HepG2 (cell line): Measurements from ENCODE around the gene RABGAP1L. TPM values are rescaled to one million over a fixed set of nuclear protein-coding genes. Genes with fewer than 3 reads are reported as not detected.

Source experiments
- EZH2 ChIP-seq: conservative IDR thresholded peaks from 2 replicates; pipeline ENCODE4 v1.6.1; 2012; ENCODE audit warnings: mild to moderate bottlenecking, low read depth, low read length, moderate library complexity
- FOXP1 ChIP-seq, 2 experiments: fragments of 450-650 bp in 1 of 2; IDR thresholded peaks; 2 replicates each; pipeline ENCODE4 v1.6.1; 2017 to 2018; ENCODE audit warnings: antibody characterized with exemption in 1 of 2
- GLI4 ChIP-seq: sonication (generic); formaldehyde crosslinking; IDR thresholded peaks from 2 replicates; pipeline ENCODE4 v1.5.1; 2020; ENCODE audit warnings: missing genetic modification reagents, mild to moderate bottlenecking, moderate library complexity, borderline replicate concordance
- HES4 ChIP-seq: sonication (generic); formaldehyde crosslinking; IDR thresholded peaks from 2 replicates; pipeline ENCODE4 v1.9.0; 2021; ENCODE audit warnings: mild to moderate bottlenecking, missing genetic modification reagents, borderline replicate concordance
- KDM1A ChIP-seq: IDR thresholded peaks from 2 replicates; pipeline ENCODE4 v1.6.1; 2016; ENCODE audit warnings: missing compliant biosample characterization
- KDM3A ChIP-seq: IDR thresholded peaks from 2 replicates; pipeline ENCODE4 v1.6.1; 2018; ENCODE audit warnings: low read depth, missing compliant biosample characterization
- NCOA2 ChIP-seq: sonication (generic); formaldehyde crosslinking; IDR thresholded peaks from 2 replicates; pipeline ENCODE4 v1.8.0; 2022; ENCODE audit warnings: inconsistent platforms
- NFKBIZ ChIP-seq: IDR thresholded peaks from 2 replicates; pipeline ENCODE4 v1.6.1; 2018; ENCODE audit warnings: missing genetic modification reagents, missing compliant biosample characterization
- RBFOX2 ChIP-seq: fragments of 200-400 bp; formaldehyde crosslinking; IDR thresholded peaks from 2 replicates; pipeline ENCODE4 v1.6.1; 2017; ENCODE audit warnings: low read depth, mild to moderate bottlenecking, low read length
- TBP ChIP-seq: sonication (generic); formaldehyde crosslinking; IDR thresholded peaks from 2 replicates; pipeline ENCODE4 v1.5.0; 2020; ENCODE audit warnings: missing genetic modification reagents
- ZBTB42 ChIP-seq: sonication (generic); formaldehyde crosslinking; IDR thresholded peaks from 2 replicates; pipeline ENCODE4 v1.5.0; 2020; ENCODE audit warnings: mild to moderate bottlenecking, missing genetic modification reagents
- ZNF136 ChIP-seq: sonication (generic); formaldehyde crosslinking; IDR thresholded peaks from 2 replicates; pipeline ENCODE4 v1.8.1; 2022; ENCODE audit warnings: low read depth, mild to moderate bottlenecking, moderate library complexity, missing genetic modification reagents
- ZNF441 ChIP-seq: sonication (generic); formaldehyde crosslinking; IDR thresholded peaks from 2 replicates; pipeline ENCODE4 v1.7.0; 2021; ENCODE audit warnings: missing genetic modification reagents, borderline replicate concordance
- ZNF644 ChIP-seq: IDR thresholded peaks from 2 replicates; pipeline ENCODE4 v1.6.1; 2016; ENCODE audit warnings: low read depth
- polyA plus RNA-seq, 8 experiments: library from polyadenylated mRNA; depleted of rRNA in 3 of 8; stranded (reverse) in 7 of 8; unstranded in 1 of 8; fragments of >200 nt; fragmentation: Illumina TruSeq in 4 of 8; extraction: Trizol in 4 of 8; gene quantifications; 2 replicates each; pipeline versions ENCODE4 v1.2.1 to v1.2.3, GENCODE V29; 2011 to 2016; ENCODE audit warnings: low read depth in 4 of 8, missing spikeins in 1 of 8, mixed read lengths in 1 of 8; ENCODE audit not compliant: insufficient read depth in 1 of 8
- total RNA-seq, 5 experiments: library from RNA; depleted of rRNA; stranded (reverse); fragments of >200 nt; fragmentation: Illumina TruSeq; extraction: Trizol; gene quantifications; 2 replicates each; pipeline ENCODE4 v1.2.3, GENCODE V29; 2016; ENCODE audit warnings: low read depth in 1 of 5
- TF ChIP-seq, protein P1 (sequence below): sonication (generic); formaldehyde crosslinking; IDR thresholded peaks from 2 replicates; pipeline ENCODE4 v1.4.0; 2020; ENCODE audit warnings: missing genetic modification reagents
- TF ChIP-seq, protein P2 (sequence below): sonication (generic); formaldehyde crosslinking; IDR thresholded peaks from 2 replicates; pipeline ENCODE4 v1.4.0; 2020; ENCODE audit warnings: missing genetic modification reagents
- TF ChIP-seq, protein P3 (sequence below): sonication (generic); formaldehyde crosslinking; IDR thresholded peaks from 2 replicates; pipeline ENCODE4 v1.8.0; 2022; ENCODE audit warnings: missing genetic modification reagents, mild to moderate bottlenecking, inconsistent platforms, borderline replicate concordance
- TF ChIP-seq, protein P4 (sequence below): sonication (generic); formaldehyde crosslinking; IDR thresholded peaks from 2 replicates; pipeline ENCODE4 v1.8.0; 2022; ENCODE audit warnings: mild to moderate bottlenecking, missing genetic modification reagents, borderline replicate concordance
- TF ChIP-seq, protein P5 (sequence below): sonication (generic); formaldehyde crosslinking; IDR thresholded peaks from 2 replicates; pipeline ENCODE4 v1.4.0; 2020; ENCODE audit warnings: missing genetic modification reagents, borderline replicate concordance

The RABGAP1L gene
- total and polyA plus RNA-seq, 2 of the 13 experiments (the other 11 are each of a cell fraction or from before 2014, with no cell fraction given), result 7.9 to 22.6 TPM

DNA sequence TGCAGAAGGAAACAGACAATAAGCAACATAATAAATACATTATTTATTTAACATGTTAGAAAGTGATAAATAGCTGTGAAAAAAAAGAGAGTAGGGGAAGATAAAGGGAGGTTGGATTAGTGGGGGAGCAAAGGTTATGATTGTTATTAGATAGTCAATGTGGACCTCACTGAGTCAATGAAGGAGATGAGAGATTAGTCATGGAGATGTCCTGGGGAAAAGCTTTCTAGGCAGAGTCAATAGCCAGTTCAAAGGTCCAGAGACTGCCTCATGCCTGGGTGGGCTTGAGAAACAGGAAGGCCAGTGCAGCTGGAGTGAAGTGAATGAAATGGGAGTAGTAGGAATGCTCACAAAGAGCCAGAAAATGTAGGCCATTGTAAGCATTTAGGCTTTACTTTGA is 653.3 kb downstream of the RABGAP1L start (continued):
- TF ChIP-seq, protein P1, sequence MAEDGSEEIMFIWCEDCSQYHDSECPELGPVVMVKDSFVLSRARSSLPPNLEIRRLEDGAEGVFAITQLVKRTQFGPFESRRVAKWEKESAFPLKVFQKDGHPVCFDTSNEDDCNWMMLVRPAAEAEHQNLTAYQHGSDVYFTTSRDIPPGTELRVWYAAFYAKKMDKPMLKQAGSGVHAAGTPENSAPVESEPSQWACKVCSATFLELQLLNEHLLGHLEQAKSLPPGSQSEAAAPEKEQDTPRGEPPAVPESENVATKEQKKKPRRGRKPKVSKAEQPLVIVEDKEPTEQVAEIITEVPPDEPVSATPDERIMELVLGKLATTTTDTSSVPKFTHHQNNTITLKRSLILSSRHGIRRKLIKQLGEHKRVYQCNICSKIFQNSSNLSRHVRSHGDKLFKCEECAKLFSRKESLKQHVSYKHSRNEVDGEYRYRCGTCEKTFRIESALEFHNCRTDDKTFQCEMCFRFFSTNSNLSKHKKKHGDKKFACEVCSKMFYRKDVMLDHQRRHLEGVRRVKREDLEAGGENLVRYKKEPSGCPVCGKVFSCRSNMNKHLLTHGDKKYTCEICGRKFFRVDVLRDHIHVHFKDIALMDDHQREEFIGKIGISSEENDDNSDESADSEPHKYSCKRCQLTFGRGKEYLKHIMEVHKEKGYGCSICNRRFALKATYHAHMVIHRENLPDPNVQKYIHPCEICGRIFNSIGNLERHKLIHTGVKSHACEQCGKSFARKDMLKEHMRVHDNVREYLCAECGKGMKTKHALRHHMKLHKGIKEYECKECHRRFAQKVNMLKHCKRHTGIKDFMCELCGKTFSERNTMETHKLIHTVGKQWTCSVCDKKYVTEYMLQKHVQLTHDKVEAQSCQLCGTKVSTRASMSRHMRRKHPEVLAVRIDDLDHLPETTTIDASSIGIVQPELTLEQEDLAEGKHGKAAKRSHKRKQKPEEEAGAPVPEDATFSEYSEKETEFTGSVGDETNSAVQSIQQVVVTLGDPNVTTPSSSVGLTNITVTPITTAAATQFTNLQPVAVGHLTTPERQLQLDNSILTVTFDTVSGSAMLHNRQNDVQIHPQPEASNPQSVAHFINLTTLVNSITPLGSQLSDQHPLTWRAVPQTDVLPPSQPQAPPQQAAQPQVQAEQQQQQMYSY (CRISPR knock-in tag), result no peak
- TF ChIP-seq EZH2 (no peak), KDM1A (CRISPR knock-in tag) (peak; percentile 61; the same call in 1 of the 2 replicates), KDM3A (peak; percentile 65; the same call in 1 of the 2 replicates), GLI4 (no peak), HES4 (CRISPR knock-in tag) (no peak), NFKBIZ (CRISPR knock-in tag) (peak; percentile 76; the same call in 1 of the 2 replicates), ZNF644 (peak; percentile 67; the same call in 1 of the 2 replicates), FOXP1 (IDR thresholded peaks at IDR 0.05) (peak; percentile 49; the same call in 1 of the 2 replicates), FOXP1 (CRISPR knock-in tag; IDR thresholded peaks at IDR 0.05) (peak; percentile 95), NCOA2 (CRISPR knock-in tag) (peak; percentile 86), ZNF136 (peak; percentile 47; the same call in 1 of the 2 replicates), RBFOX2 (no peak), ZNF441 (CRISPR knock-in tag) (peak; percentile 49; the same call in 1 of the 2 replicates), TBP (CRISPR knock-in tag) (no peak), ZBTB42 (CRISPR knock-in tag) (no peak)
- TF ChIP-seq, protein P2, sequence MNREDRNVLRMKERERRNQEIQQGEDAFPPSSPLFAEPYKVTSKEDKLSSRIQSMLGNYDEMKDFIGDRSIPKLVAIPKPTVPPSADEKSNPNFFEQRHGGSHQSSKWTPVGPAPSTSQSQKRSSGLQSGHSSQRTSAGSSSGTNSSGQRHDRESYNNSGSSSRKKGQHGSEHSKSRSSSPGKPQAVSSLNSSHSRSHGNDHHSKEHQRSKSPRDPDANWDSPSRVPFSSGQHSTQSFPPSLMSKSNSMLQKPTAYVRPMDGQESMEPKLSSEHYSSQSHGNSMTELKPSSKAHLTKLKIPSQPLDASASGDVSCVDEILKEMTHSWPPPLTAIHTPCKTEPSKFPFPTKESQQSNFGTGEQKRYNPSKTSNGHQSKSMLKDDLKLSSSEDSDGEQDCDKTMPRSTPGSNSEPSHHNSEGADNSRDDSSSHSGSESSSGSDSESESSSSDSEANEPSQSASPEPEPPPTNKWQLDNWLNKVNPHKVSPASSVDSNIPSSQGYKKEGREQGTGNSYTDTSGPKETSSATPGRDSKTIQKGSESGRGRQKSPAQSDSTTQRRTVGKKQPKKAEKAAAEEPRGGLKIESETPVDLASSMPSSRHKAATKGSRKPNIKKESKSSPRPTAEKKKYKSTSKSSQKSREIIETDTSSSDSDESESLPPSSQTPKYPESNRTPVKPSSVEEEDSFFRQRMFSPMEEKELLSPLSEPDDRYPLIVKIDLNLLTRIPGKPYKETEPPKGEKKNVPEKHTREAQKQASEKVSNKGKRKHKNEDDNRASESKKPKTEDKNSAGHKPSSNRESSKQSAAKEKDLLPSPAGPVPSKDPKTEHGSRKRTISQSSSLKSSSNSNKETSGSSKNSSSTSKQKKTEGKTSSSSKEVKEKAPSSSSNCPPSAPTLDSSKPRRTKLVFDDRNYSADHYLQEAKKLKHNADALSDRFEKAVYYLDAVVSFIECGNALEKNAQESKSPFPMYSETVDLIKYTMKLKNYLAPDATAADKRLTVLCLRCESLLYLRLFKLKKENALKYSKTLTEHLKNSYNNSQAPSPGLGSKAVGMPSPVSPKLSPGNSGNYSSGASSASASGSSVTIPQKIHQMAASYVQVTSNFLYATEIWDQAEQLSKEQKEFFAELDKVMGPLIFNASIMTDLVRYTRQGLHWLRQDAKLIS, result no peak
- TF ChIP-seq, protein P3, sequence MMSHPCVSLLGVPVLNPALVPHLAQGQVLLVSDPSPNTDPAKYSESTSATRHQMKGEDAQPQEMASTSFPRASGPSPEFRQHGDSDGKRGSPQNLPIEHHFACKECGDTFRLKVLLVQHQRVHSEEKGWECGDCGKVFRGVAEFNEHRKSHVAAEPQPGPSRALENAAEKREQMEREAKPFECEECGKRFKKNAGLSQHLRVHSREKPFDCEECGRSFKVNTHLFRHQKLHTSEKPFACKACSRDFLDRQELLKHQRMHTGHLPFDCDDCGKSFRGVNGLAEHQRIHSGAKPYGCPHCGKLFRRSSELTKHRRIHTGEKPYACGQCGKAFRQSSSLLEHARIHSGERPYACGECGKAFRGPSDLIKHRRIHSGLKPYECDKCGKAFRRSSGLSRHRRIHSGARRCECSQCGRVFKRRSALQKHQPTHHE (CRISPR knock-in tag), result no peak
- TF ChIP-seq, protein P4, sequence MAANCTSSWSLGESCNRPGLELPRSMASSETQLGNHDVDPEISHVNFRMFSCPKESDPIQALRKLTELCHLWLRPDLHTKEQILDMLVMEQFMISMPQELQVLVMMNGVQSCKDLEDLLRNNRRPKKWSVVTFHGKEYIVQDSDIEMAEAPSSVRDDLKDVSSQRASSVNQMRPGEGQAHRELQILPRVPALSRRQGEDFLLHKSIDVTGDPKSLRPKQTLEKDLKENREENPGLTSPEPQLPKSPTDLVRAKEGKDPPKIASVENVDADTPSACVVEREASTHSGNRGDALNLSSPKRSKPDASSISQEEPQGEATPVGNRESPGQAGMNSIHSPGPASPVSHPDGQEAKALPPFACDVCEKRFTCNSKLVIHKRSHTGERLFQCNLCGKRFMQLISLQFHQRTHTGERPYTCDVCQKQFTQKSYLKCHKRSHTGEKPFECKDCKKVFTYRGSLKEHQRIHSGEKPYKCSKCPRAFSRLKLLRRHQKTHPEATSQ (CRISPR knock-in tag), result no peak
- TF ChIP-seq, protein P5, sequence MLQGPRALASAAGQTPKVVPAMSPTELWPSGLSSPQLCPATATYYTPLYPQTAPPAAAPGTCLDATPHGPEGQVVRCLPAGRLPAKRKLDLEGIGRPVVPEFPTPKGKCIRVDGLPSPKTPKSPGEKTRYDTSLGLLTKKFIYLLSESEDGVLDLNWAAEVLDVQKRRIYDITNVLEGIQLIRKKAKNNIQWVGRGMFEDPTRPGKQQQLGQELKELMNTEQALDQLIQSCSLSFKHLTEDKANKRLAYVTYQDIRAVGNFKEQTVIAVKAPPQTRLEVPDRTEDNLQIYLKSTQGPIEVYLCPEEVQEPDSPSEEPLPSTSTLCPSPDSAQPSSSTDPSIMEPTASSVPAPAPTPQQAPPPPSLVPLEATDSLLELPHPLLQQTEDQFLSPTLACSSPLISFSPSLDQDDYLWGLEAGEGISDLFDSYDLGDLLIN (CRISPR knock-in tag), result no peak
